GM18519 (cell line): ENCODE measurements around the gene NCBP1.
A peak's percentile ranks its signal among the peaks of the same experiment; 100 is the strongest.
"Not testable (repeated sequence)": the region's sequence is repeated elsewhere in the genome, so short reads cannot be mapped to it uniquely, and the experiment has no call there.

ENCODE experiments used
- ATAC-seq: cut with Tn5 transposase; IDR thresholded peaks from one replicate; pipeline ENCODE4 v1.9.1; 2021; ENCODE audit warnings: mild to moderate bottlenecking, moderate library complexity; ENCODE audit not compliant: unreplicated experiment, low FRiP score

NCBP1 gene, protein sequence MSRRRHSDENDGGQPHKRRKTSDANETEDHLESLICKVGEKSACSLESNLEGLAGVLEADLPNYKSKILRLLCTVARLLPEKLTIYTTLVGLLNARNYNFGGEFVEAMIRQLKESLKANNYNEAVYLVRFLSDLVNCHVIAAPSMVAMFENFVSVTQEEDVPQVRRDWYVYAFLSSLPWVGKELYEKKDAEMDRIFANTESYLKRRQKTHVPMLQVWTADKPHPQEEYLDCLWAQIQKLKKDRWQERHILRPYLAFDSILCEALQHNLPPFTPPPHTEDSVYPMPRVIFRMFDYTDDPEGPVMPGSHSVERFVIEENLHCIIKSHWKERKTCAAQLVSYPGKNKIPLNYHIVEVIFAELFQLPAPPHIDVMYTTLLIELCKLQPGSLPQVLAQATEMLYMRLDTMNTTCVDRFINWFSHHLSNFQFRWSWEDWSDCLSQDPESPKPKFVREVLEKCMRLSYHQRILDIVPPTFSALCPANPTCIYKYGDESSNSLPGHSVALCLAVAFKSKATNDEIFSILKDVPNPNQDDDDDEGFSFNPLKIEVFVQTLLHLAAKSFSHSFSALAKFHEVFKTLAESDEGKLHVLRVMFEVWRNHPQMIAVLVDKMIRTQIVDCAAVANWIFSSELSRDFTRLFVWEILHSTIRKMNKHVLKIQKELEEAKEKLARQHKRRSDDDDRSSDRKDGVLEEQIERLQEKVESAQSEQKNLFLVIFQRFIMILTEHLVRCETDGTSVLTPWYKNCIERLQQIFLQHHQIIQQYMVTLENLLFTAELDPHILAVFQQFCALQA

GRCh38 chr9:97632985-97633858 is at the start of gene NCBP1, which contains the start of gene TSTD2:
Gene NCBP1 (plus strand): TSS chr9:97633821. CDS start chr9:97633882, 61 bp downstream.
Gene TSTD2 (minus strand): TSS chr9:97633368. CDS start chr9:97627562, 5,806 bp downstream.
- peak; percentile 72 for ATAC-seq

- not testable (repeated sequence) for ATAC-seq
These were observed 48.8 kb upstream of the NCBP1 start for GRCh38 chr9:97584778-97585177.

GRCh38 chr9:97586909-97587308 is 46.7 kb upstream of the NCBP1 start:
- ATAC-seq, result not testable (repeated sequence)

GRCh38 chr9:97591535-97591934 is 42.1 kb upstream of the NCBP1 start:
- no peak for ATAC-seq

DNA sequence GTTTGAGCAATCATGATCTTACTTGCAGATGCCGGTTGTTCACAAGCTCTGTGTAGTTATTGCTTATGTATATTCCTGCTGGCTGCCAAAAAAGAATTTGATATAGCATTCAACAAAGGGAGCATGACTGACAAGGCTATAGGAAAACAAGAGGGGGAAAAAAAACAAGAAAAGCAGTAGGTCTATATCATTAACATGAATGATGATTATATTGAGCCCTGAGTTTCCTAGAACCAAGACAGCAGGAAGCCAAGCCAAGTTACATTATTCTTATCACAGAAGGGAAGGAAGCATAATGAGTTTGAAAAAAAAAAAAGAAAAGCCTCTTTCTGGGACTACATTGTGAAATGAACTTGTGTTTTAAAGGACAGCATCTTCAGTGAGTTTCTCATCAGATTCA is 41.5 kb upstream of the NCBP1 start:
- ATAC-seq, result no peak

DNA sequence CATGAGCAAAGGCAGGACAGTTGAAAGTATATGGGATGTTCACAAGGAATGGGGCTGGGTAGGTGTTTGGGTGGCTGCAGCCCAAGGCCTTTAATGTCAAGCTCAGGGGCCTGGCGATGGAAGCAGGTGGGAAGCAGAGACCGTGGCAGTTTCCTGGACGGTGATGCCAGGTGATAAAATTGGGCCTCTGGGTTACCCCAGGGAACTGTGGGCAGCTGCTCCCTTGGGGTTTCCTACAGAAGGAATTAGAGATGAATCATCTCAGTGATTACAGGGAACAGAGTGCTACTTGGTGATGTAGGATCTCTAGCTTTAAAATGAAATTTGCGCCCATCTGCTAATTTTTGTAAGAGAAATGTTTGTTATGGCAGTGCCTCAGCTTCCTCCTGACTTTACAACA is 39.7 kb upstream of the NCBP1 start:
- no peak for ATAC-seq

GRCh38 chr9:97594381-97594921 is 39.2 kb upstream of the NCBP1 start:
- ATAC-seq, result no peak

GRCh38 chr9:97596906-97597305 is 36.7 kb upstream of the NCBP1 start:
- no peak for ATAC-seq

- peak; percentile 84 for ATAC-seq
These were observed 34.9 kb upstream of the NCBP1 start for GRCh38 chr9:97598461-97599288.

DNA sequence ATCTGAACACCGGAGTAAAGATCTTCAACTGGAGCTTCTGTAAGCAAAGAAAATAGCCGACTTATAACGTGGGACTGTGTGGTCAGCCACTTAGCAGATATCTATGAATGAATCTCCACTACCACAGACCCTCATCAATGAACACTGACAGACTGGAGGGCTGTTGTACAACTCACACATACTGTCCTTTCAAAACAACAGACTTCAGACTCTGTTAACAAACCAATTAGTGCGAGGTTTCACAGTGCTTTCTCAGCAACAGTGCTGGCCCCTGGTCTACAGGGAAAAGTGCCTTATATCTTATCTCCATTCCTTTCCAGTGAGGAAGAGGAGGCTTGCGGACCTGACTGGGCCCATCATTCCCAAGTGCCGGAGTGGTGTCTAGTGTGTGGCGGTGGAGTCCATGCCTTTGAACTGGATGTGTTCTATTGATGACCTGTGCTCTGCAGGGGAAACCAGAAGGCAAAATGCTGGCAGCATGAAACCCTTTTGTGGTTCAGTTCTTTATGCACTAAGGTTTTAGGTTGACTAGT is 34.2 kb upstream of the NCBP1 start:
- ATAC-seq, result no peak

DNA sequence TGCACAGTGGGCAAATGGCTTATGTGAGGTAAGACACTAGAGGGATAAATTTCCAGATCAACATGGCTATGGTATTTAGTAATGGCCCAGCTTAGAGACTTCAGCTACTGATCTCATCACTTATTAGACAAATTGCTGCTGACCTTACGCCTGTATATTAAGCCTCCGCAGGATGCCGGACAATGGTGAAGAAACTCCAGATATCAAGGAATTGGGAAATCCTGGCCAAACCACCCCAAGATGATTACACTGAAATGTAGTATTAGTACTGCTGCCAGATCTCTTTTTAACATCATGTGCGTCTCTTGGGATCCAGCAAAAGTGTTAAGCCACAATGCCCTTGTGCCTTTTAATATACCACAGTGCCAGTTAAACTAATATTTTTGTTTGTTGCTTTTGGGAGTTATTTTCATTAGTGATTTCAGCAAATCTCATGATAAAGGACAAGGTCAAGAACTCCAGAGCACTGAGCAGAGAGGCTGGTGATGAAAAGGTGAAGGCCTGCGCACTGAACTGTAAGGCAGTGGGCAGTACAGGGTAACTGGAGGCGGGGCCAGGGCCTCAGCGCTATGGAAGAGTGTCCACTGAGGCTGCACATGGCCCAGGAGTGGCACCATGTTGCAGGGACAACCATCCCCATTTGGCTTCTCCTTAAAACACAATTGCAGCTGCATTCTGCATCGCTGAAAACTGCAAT is 32.9 kb upstream of the NCBP1 start:
- no peak for ATAC-seq

DNA sequence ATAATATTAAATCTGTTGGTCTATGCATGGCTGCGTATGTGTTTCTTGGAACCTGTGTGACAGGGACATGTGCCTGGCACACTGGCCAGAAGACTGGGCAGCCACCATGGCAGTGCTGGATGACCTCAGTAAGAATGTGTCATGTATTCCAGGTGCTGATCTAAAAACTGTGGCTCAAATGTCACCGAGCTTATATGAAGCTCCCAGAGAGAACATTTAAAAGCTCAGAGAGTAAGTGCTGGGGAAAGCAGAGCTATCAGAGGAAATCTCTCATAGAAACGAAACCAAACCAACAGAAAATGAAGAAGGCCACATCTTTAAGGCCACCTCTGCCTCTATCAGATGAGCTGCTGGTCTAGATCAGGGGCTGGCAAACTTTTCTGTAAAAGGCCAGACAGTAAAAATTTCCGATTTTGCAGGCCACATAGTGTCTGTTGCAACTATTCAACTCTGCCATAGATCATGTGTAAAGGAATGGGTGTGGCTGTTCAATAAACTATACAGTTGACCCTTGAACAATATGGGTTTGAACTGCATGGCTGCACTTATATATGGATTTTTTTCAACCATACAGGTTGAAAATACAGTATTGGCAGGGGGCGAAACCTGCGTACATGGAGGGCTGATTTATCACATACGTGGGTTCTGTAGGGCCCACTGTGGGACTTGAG is 32.3 kb upstream of the NCBP1 start:
- no peak for ATAC-seq

GRCh38 chr9:97602430-97602829 is 31.2 kb upstream of the NCBP1 start:
- ATAC-seq, result no peak

GRCh38 chr9:97604901-97605645 is 28.5 kb upstream of the NCBP1 start:
- ATAC-seq, result no peak

DNA sequence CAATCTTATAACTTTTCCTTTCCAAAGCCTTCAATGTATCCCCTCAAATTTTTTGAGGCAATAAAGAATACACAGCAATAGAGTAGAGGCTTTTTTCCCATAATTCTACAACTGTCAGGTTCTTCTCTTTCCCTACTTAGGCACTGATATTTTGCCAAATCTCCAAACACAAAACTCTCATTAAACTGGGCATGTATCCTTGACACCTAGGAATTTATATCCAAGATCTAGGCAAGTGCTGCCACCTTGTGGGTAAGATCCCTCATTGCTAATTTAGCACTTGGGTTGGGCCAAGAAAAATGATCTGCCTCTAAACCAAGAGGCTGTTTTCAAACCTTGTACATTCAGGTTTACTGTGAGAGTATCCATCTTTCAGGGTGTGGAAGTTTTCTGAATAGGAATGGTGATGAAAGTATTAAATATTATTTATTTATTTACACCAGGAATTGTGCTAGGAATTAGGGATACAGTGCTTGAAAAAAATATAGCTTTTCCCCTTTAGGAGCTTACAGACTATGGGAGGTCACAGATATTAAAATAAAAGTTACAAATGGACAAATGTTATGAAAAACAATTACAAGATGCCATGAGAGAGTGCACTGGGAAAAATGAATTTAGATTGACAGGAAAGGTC is 18.1 kb upstream of the NCBP1 start:
- no peak for ATAC-seq

DNA sequence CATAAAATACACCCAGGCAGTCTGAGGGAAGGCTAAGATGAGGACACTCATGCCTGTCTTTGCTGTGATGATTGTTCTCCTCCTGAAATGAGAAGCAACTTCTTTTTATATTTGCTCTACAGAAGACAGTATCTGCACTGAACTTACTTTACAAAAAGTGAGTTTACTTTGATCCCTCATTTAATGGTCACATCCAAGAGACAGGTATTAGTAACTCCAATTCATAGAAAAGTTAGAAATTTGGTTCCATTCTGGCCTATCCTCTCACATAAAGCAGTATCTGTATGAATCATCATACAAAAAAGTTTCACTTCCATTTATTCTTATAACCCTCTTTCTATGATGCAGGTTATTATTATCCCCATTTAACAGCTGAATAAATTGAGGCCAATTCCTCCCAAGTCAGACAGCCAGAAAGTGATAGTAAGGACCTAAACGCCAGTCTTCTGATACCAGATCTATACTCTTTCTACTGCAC is 15.6 kb upstream of the NCBP1 start:
- no peak for ATAC-seq

DNA sequence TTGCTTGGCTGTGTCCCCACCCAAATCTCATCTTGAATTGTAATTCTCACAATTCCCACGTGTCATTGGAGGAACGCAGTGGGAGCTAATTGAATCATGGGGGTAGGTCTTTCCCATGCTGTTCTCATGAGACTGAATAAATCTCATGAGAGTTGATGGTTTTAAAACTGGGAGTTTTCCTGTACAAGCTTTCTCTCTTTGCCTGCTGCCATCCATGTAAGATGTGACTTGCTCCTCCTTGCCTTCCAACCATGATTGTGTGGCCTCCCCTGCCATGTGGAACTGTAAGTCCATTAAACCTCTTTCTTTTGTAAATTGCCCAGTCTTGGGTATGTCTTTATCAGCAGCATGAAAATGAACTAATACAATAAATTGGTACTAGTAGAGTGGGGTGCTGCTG is 13.6 kb upstream of the NCBP1 start:
- ATAC-seq, result not testable (repeated sequence)
